HepG2 (cell line): ENCODE results near the gene PLEKHN1. TPM values are rescaled to one million over a fixed set of nuclear protein-coding genes. Genes with fewer than 3 reads are reported as not detected.

Experiments
- AHR ChIP-seq: IDR thresholded peaks from 2 replicates; pipeline ENCODE4 v1.6.1; 2018; ENCODE audit warnings: missing genetic modification reagents, missing compliant biosample characterization
- ELK4 ChIP-seq: sonication (generic); formaldehyde crosslinking; IDR thresholded peaks from 2 replicates; pipeline ENCODE4 v1.9.0; 2021; ENCODE audit warnings: missing genetic modification reagents, borderline replicate concordance
- EP300 ChIP-seq, 3 experiments: sonication (generic) in 1 of 3; formaldehyde crosslinking in 1 of 3; IDR thresholded peaks; 2 replicates each; pipeline versions ENCODE4 v1.5.1 to v1.6.1; 2011 to 2020; ENCODE audit warnings: low read depth in 2 of 3, low read length in 2 of 3, borderline replicate concordance in 1 of 3, improper control_type of control experiment in 1 of 3, mild to moderate bottlenecking in 1 of 3, missing genetic modification reagents in 1 of 3, moderate library complexity in 1 of 3
- HOXD1 ChIP-seq: sonication (generic); formaldehyde crosslinking; IDR thresholded peaks from 2 replicates; pipeline ENCODE4 v1.5.0; 2020; ENCODE audit warnings: missing genetic modification reagents
- KLF6 ChIP-seq: IDR thresholded peaks from 2 replicates; pipeline ENCODE4 v1.8.0; 2016; ENCODE audit warnings: missing biosample characterization, missing genetic modification reagents
- MXD4 ChIP-seq: IDR thresholded peaks from 2 replicates; pipeline ENCODE4 v1.6.1; 2016; ENCODE audit warnings: mild to moderate bottlenecking, missing biosample characterization, missing genetic modification reagents
- NONO ChIP-seq, 2 experiments: fragments of 450-650 bp in 1 of 2; sonication (generic) in 1 of 2; formaldehyde crosslinking in 1 of 2; IDR thresholded peaks in 1 of 2; conservative IDR thresholded peaks in 1 of 2; 2 replicates each; pipeline versions ENCODE4 v1.6.1 to v1.8.0; 2017 to 2022; ENCODE audit warnings: mild to moderate bottlenecking in 1 of 2, missing genetic modification reagents in 1 of 2, moderate library complexity in 1 of 2
- PBX2 ChIP-seq: IDR thresholded peaks from 2 replicates; pipeline ENCODE4 v1.6.1; 2016; ENCODE audit warnings: control low read depth
- RFXANK ChIP-seq: IDR thresholded peaks from 2 replicates; pipeline ENCODE4 v1.6.1; 2016
- SKI ChIP-seq: fragments of 450-650 bp; IDR thresholded peaks from one replicate; pipeline ENCODE4 v1.6.1; 2018; ENCODE audit warnings: mild to moderate bottlenecking; ENCODE audit not compliant: partially characterized antibody
- SP1 ChIP-seq, 2 experiments: fragments of 450-650 bp in 1 of 2; sonication (generic) in 1 of 2; formaldehyde crosslinking in 1 of 2; IDR thresholded peaks; 2 replicates each; pipeline versions ENCODE4 v1.4.0 to v1.6.1; 2016 to 2020; ENCODE audit warnings: missing genetic modification reagents in 1 of 2
- SP4 ChIP-seq: sonication (generic); formaldehyde crosslinking; IDR thresholded peaks from 2 replicates; pipeline ENCODE4 v1.8.1; 2023; ENCODE audit warnings: mild to moderate bottlenecking, missing genetic modification reagents
- ZNF614 ChIP-seq: IDR thresholded peaks from 2 replicates; pipeline ENCODE4 v1.6.1; 2018; ENCODE audit warnings: missing biosample characterization, missing genetic modification reagents, inconsistent platforms, borderline replicate concordance
- polyA plus RNA-seq, 8 experiments: library from polyadenylated mRNA; depleted of rRNA in 3 of 8; stranded (reverse) in 7 of 8; unstranded in 1 of 8; fragments of >200 nt; fragmentation: Illumina TruSeq in 4 of 8; extraction: Trizol in 4 of 8; gene quantifications; 2 replicates each; pipeline versions ENCODE4 v1.2.1 to v1.2.3, GENCODE V29; 2011 to 2016; ENCODE audit warnings: low read depth in 4 of 8, missing spikeins in 1 of 8, mixed read lengths in 1 of 8; ENCODE audit not compliant: insufficient read depth in 1 of 8
- total RNA-seq, 5 experiments: library from RNA; depleted of rRNA; stranded (reverse); fragments of >200 nt; fragmentation: Illumina TruSeq; extraction: Trizol; gene quantifications; 2 replicates each; pipeline ENCODE4 v1.2.3, GENCODE V29; 2016; ENCODE audit warnings: low read depth in 1 of 5
- TF ChIP-seq, protein P1 (sequence below): sonication (generic); formaldehyde crosslinking; IDR thresholded peaks from 2 replicates; pipeline ENCODE4 v1.4.0; 2020; ENCODE audit warnings: missing genetic modification reagents, borderline replicate concordance
- TF ChIP-seq, protein P2 (sequence below): sonication (generic); formaldehyde crosslinking; IDR thresholded peaks from 2 replicates; pipeline ENCODE4 v1.4.0; 2020; ENCODE audit warnings: mild to moderate bottlenecking, missing genetic modification reagents, borderline replicate concordance
- TF ChIP-seq, protein P3 (sequence below): conservative IDR thresholded peaks from 2 replicates; pipeline ENCODE4 v1.6.1; 2018; ENCODE audit warnings: missing genetic modification reagents

Gene PLEKHN1
- total and polyA plus RNA-seq, 2 of the 13 experiments (the other 11 are each of a cell fraction or from before 2014, with no cell fraction given), result 0.42 to 0.58 TPM

- TF ChIP-seq KLF6 (CRISPR knock-in tag) (no peak), AHR (no peak), NONO (IDR thresholded peaks at IDR 0.05) (no peak), NONO (CRISPR knock-in tag; conservative IDR thresholded peaks at IDR 0.05) (peak; percentile 93), SP1 (IDR thresholded peaks at IDR 0.05) (no peak), SP1 (CRISPR knock-in tag; IDR thresholded peaks at IDR 0.05) (peak; percentile 48), RFXANK (0 out of 2 replicates have a peak, but pooled peaks have one; percentile 43), EP300 (IDR thresholded peaks at IDR 0.05; ENCODE audit: low read depth in 2 of 2, low read length in 2 of 2) (peak; percentile 85), EP300 (CRISPR knock-in tag; IDR thresholded peaks at IDR 0.05; ENCODE audit: borderline replicate concordance) (peak; percentile 70), PBX2 (CRISPR knock-in tag) (0 out of 2 replicates have a peak, but pooled peaks have one; percentile 28), SP4 (peak; percentile 78), ELK4 (CRISPR knock-in tag) (no peak), HOXD1 (CRISPR knock-in tag) (peak; percentile 91; the same call in 1 of the 2 replicates), MXD4 (peak; percentile 55; the same call in 1 of the 2 replicates), ZNF614 (CRISPR knock-in tag) (peak; percentile 94), SKI (peak; percentile 74)
- TF ChIP-seq, protein P1, sequence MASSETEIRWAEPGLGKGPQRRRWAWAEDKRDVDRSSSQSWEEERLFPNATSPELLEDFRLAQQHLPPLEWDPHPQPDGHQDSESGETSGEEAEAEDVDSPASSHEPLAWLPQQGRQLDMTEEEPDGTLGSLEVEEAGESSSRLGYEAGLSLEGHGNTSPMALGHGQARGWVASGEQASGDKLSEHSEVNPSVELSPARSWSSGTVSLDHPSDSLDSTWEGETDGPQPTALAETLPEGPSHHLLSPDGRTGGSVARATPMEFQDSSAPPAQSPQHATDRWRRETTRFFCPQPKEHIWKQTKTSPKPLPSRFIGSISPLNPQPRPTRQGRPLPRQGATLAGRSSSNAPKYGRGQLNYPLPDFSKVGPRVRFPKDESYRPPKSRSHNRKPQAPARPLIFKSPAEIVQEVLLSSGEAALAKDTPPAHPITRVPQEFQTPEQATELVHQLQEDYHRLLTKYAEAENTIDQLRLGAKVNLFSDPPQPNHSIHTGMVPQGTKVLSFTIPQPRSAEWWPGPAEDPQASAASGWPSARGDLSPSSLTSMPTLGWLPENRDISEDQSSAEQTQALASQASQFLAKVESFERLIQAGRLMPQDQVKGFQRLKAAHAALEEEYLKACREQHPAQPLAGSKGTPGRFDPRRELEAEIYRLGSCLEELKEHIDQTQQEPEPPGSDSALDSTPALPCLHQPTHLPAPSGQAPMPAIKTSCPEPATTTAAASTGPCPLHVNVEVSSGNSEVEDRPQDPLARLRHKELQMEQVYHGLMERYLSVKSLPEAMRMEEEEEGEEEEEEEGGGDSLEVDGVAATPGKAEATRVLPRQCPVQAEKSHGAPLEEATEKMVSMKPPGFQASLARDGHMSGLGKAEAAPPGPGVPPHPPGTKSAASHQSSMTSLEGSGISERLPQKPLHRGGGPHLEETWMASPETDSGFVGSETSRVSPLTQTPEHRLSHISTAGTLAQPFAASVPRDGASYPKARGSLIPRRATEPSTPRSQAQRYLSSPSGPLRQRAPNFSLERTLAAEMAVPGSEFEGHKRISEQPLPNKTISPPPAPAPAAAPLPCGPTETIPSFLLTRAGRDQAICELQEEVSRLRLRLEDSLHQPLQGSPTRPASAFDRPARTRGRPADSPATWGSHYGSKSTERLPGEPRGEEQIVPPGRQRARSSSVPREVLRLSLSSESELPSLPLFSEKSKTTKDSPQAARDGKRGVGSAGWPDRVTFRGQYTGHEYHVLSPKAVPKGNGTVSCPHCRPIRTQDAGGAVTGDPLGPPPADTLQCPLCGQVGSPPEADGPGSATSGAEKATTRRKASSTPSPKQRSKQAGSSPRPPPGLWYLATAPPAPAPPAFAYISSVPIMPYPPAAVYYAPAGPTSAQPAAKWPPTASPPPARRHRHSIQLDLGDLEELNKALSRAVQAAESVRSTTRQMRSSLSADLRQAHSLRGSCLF, result no peak
- TF ChIP-seq, protein P2, sequence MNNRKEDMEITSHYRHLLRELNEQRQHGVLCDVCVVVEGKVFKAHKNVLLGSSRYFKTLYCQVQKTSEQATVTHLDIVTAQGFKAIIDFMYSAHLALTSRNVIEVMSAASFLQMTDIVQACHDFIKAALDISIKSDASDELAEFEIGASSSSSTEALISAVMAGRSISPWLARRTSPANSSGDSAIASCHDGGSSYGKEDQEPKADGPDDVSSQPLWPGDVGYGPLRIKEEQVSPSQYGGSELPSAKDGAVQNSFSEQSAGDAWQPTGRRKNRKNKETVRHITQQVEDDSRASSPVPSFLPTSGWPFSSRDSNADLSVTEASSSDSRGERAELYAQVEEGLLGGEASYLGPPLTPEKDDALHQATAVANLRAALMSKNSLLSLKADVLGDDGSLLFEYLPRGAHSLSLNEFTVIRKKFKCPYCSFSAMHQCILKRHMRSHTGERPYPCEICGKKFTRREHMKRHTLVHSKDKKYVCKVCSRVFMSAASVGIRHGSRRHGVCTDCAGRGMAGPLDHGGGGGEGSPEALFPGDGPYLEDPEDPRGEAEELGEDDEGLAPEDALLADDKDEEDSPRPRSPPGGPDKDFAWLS, result 0 out of 2 replicates have a peak, but pooled peaks have one; percentile 78
- TF ChIP-seq, protein P3, sequence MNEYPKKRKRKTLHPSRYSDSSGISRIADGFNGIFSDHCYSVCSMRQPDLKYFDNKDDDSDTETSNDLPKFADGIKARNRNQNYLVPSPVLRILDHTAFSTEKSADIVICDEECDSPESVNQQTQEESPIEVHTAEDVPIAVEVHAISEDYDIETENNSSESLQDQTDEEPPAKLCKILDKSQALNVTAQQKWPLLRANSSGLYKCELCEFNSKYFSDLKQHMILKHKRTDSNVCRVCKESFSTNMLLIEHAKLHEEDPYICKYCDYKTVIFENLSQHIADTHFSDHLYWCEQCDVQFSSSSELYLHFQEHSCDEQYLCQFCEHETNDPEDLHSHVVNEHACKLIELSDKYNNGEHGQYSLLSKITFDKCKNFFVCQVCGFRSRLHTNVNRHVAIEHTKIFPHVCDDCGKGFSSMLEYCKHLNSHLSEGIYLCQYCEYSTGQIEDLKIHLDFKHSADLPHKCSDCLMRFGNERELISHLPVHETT (CRISPR knock-in tag), result peak; percentile 87
Measured at GRCh38 chr1:1006305-1007159, 40.2 kb downstream of the PLEKHN1 start (continued).
